ENCODE data around the gene ZMYM4. TPM values are rescaled to one million over a fixed set of nuclear protein-coding genes. Genes with fewer than 3 reads are reported as not detected.

The ZMYM4 gene
- total RNA-seq, 2 experiments from 2014 or later = 37.0 to 39.9 TPM

GRCh38 chr1:35401049-35401448, 132.5 kb downstream of the ZMYM4 start:
- H3K4me3 ChIP-seq (ENCODE audit: low read length) = no peak overlapping the region
- Mint-ChIP-seq H3K9me3 (no peaks in the 10 kb centered on the region), H3K27ac (no peak overlapping the region), H3K27me3 (no peaks in the 10 kb centered on the region), H3K4me1 (ENCODE audit: low read depth) (no peaks in the 10 kb centered on the region), H3K36me3 (ENCODE audit: low read depth) (peaks cover 76% of the 10 kb centered on the region), H3K4me3 (no peak overlapping the region)
- TF ChIP-seq CTCF (IDR thresholded peaks at IDR 0.05) = no peak
- H3K4me1 ChIP-seq (ENCODE audit: insufficient read depth, low read length) = no peaks in the 10 kb centered on the region
- intact Hi-C loops (cut with DNase I, micrococcal nuclease) = no loop called here
- H3K27ac ChIP-seq (ENCODE audit: low read depth in 1 of 2, low read length in 2 of 2) = no peak overlapping the region
- CTCF ChIA-PET = interaction anchor here (1.5 kb wide), 1 partner anchor 50 kb away, joined by 4 read pairs; no protein-coding TSS in a partner anchor
- H3K27me3 ChIP-seq (ENCODE audit: control insufficient read depth in 1 of 2, insufficient read depth in 2 of 2, low read length in 2 of 2) = no peaks in the 10 kb centered on the region
- peaks cover 59% of the 10 kb centered on the region for H3K36me3 ChIP-seq (ENCODE audit: insufficient read depth, low read length)
- H3K9me3 ChIP-seq (ENCODE audit: control insufficient read depth in 1 of 2, insufficient read depth in 1 of 2, low read length in 2 of 2) = no peaks in the 10 kb centered on the region
- ATAC-seq (ENCODE audit: poor library complexity) = no peak
- no peak for DNase-seq
- POLR2A ChIA-PET = no interaction called here

DNA sequence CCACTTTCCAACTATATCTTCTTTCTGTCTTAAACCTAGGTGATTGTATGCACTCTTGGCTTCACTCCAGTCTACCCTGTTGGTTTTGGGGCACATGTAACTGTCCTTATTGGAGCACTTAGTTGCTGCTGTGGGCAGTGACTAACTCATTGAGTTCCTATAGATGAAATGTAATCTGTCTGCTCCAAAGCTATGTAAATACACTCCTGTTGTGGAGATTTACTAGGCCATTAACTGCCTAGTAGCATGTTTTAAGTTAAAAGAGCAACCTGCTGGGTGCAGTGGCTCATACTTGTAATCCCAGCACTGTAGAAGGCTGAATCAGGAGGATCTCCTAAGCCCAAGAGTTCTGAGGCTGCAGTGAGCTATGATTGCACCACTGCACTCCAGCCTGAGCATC, 137.6 kb downstream of the ZMYM4 start:
- ChIA-PET CTCF (no interaction called here), POLR2A (no interaction called here)
- no peaks in the 10 kb centered on the region for H3K4me1 Mint-ChIP-seq (ENCODE audit: low read depth)
- H3K27ac Mint-ChIP-seq = no peak overlapping the region
- DNase-seq (no peak), ATAC-seq (ENCODE audit: poor library complexity) (no peak)
- no peaks in the 10 kb centered on the region for H3K27me3 Mint-ChIP-seq
- H3K36me3 ChIP-seq (ENCODE audit: insufficient read depth, low read length) = peaks cover 40% of the 10 kb centered on the region
- no peaks in the 10 kb centered on the region for H3K9me3 ChIP-seq (ENCODE audit: control insufficient read depth in 1 of 2, insufficient read depth in 1 of 2, low read length in 2 of 2)
- H3K4me3 ChIP-seq (ENCODE audit: low read length) = no peak overlapping the region
- no peaks in the 10 kb centered on the region for H3K27me3 ChIP-seq (ENCODE audit: control insufficient read depth in 1 of 2, insufficient read depth in 2 of 2, low read length in 2 of 2)
- TF ChIP-seq CTCF (IDR thresholded peaks at IDR 0.05) = no peak
- H3K27ac ChIP-seq (ENCODE audit: low read depth in 1 of 2, low read length in 2 of 2) = no peak overlapping the region
- H3K4me3 Mint-ChIP-seq = no peak overlapping the region
- peaks cover 82% of the 10 kb centered on the region for H3K36me3 Mint-ChIP-seq (ENCODE audit: low read depth)
- H3K4me1 ChIP-seq (ENCODE audit: insufficient read depth, low read length) = no peaks in the 10 kb centered on the region
- H3K9me3 Mint-ChIP-seq = no peaks in the 10 kb centered on the region
- intact Hi-C loops (cut with DNase I, micrococcal nuclease) = no loop called here

GRCh38 chr1:35407743-35408142, 139.2 kb downstream of the ZMYM4 start:
- intact Hi-C loops (cut with DNase I, micrococcal nuclease) = no loop called here
- ATAC-seq (ENCODE audit: poor library complexity) (no peak), DNase-seq (no peak)
- POLR2A ChIA-PET = no interaction called here
- H3K9me3 ChIP-seq (ENCODE audit: control insufficient read depth in 1 of 2, insufficient read depth in 1 of 2, low read length in 2 of 2) = no peaks in the 10 kb centered on the region
- H3K4me1 Mint-ChIP-seq (ENCODE audit: low read depth) = no peaks in the 10 kb centered on the region
- H3K36me3 ChIP-seq (ENCODE audit: insufficient read depth, low read length) = peaks cover 40% of the 10 kb centered on the region
- H3K4me3 ChIP-seq (ENCODE audit: low read length) = no peak overlapping the region
- CTCF ChIA-PET = no interaction called here
- no peak for TF ChIP-seq CTCF (IDR thresholded peaks at IDR 0.05)
- no peaks in the 10 kb centered on the region for H3K27me3 Mint-ChIP-seq
- no peaks in the 10 kb centered on the region for H3K4me1 ChIP-seq (ENCODE audit: insufficient read depth, low read length)
- H3K36me3 Mint-ChIP-seq (ENCODE audit: low read depth) = peaks cover 73% of the 10 kb centered on the region
- no peaks in the 10 kb centered on the region for H3K27me3 ChIP-seq (ENCODE audit: control insufficient read depth in 1 of 2, insufficient read depth in 2 of 2, low read length in 2 of 2)
- H3K27ac ChIP-seq (ENCODE audit: low read depth in 1 of 2, low read length in 2 of 2) = no peak overlapping the region
- H3K9me3 Mint-ChIP-seq = no peaks in the 10 kb centered on the region
- no peak overlapping the region for H3K27ac Mint-ChIP-seq
- no peak overlapping the region for H3K4me3 Mint-ChIP-seq

Measured in CD4-positive, alpha-beta T cell (primary cell).